Loucy (cell line): Measurements from ENCODE around the gene TNFRSF19.

Experiments used
- EZH2phosphoT487 ChIP-seq: fragments of 200-600 bp; IDR thresholded peaks from 2 replicates; pipeline ENCODE4 v1.6.1; 2018; ENCODE audit warnings: antibody characterized with exemption, mild to moderate bottlenecking, moderate library complexity, borderline replicate concordance
- TF ChIP-seq, protein P1 (sequence below): fragments of 200-600 bp; sonication (generic); conservative IDR thresholded peaks from 2 replicates; pipeline ENCODE4 v1.5.1; 2014; ENCODE audit warnings: mild to moderate bottlenecking, antibody characterized with exemption, low read length

DNA sequence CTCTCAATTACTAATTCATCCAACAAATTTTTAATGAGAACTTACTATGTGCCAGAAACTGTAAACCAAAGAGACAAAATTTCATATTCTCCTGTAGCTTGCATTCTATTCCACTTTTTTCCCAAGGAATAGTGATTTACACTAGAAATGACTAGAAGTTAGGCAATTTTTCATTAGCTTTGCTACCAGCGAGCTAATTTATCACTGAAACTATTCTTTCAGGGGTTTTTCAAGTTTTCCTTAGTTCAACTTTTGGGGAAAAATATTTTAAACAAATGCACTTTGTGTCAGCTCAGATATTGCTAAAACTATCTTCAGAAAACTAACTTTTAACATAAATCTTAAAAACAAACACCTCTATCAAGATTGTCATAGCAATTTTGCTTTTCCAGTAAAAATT lies 5.4 kb downstream of the TNFRSF19 start:
- TF ChIP-seq, protein P1, sequence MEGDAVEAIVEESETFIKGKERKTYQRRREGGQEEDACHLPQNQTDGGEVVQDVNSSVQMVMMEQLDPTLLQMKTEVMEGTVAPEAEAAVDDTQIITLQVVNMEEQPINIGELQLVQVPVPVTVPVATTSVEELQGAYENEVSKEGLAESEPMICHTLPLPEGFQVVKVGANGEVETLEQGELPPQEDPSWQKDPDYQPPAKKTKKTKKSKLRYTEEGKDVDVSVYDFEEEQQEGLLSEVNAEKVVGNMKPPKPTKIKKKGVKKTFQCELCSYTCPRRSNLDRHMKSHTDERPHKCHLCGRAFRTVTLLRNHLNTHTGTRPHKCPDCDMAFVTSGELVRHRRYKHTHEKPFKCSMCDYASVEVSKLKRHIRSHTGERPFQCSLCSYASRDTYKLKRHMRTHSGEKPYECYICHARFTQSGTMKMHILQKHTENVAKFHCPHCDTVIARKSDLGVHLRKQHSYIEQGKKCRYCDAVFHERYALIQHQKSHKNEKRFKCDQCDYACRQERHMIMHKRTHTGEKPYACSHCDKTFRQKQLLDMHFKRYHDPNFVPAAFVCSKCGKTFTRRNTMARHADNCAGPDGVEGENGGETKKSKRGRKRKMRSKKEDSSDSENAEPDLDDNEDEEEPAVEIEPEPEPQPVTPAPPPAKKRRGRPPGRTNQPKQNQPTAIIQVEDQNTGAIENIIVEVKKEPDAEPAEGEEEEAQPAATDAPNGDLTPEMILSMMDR, result no peak
- TF ChIP-seq EZH2phosphoT487, result no peak
